ENCODE results near the gene TAF1B. TPM values are rescaled to one million over a fixed set of nuclear protein-coding genes. Genes with fewer than 3 reads are reported as not detected.

The TAF1B gene
- total RNA-seq, 1 donor from 2014 or later, result 15.6 TPM

DNA sequence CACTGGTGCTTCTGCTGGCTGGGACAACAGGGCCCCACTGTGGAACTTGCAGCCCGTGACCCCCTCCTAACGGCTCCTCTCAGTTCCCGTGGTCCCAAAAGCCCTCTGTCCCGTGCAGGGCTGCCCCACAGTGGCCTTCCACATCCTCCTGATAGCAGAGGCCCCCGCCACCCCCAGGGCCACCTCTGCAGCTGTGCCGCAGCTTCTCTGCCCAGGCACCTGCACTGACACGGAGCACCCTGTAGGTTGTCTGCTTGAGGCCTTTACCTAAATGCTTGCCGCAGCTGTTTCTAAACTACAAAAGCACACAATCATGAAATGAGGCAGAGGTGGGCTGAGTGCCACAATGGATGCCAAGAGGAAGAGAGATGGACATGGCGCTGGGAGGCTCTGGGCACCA is 94.7 kb downstream of the TAF1B start:
- no peak overlapping the region for H3K4me3 Mint-ChIP-seq (ENCODE audit: unreplicated experiment)
- no peak overlapping the region for H3K27ac Mint-ChIP-seq (ENCODE audit: unreplicated experiment)
- no peaks in the 10 kb centered on the region for H3K27me3 Mint-ChIP-seq (ENCODE audit: low read depth)
- TF ChIP-seq, protein P1, sequence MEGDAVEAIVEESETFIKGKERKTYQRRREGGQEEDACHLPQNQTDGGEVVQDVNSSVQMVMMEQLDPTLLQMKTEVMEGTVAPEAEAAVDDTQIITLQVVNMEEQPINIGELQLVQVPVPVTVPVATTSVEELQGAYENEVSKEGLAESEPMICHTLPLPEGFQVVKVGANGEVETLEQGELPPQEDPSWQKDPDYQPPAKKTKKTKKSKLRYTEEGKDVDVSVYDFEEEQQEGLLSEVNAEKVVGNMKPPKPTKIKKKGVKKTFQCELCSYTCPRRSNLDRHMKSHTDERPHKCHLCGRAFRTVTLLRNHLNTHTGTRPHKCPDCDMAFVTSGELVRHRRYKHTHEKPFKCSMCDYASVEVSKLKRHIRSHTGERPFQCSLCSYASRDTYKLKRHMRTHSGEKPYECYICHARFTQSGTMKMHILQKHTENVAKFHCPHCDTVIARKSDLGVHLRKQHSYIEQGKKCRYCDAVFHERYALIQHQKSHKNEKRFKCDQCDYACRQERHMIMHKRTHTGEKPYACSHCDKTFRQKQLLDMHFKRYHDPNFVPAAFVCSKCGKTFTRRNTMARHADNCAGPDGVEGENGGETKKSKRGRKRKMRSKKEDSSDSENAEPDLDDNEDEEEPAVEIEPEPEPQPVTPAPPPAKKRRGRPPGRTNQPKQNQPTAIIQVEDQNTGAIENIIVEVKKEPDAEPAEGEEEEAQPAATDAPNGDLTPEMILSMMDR (IDR thresholded peaks at IDR 0.05), result no peak
- peaks cover 16% of the 10 kb centered on the region for H3K36me3 Mint-ChIP-seq (ENCODE audit: low read depth)
- DNase-seq (ENCODE audit: low spot score), result no peak
- no peaks in the 10 kb centered on the region for H3K9me3 Mint-ChIP-seq (ENCODE audit: low read depth)
- H3K4me1 Mint-ChIP-seq (ENCODE audit: low read depth), result peaks cover 27% of the 10 kb centered on the region

DNA sequence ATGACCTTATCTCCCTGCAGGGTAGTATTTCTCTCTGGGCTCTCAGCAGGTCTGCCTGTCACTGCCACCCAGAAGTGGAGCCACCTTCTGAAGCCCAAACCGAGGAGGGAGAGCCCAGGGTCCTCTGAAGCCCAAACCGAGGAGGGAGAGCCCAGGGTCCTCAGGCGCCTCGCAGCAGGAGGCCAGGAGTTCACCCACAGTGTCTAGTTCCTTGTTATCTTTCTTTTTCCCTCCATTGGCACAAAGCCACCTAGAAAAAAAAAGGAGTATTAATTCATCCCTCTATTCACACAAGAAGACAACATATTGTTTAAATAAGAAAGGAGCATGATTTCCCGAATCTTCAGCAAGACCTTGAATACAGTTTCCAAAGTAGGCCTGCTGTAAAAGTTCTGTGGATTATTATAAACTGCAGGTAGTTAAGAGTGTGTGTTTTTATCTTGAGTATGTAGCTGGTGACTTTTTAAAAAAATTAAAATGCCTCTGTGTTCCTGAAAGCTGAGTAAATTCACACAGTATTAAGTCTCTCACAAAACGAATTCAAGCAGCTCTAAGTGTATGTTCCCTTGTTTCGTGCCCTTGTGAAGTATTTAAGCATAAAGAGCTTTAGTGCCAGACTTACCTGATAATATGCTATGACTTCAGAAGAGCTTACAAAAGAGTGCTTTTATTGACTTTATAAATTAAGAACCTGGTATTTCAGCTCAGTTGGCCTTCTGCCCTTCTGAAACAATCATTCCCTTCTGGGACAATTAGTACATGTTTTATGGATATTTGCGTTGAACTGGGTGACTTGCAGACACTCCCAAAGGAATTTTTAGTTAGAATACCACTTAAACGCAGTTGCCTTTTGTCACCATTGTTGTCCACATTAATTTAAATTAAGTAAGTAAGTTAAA is 96.6 kb downstream of the TAF1B start:
- Mint-ChIP-seq H3K27ac (ENCODE audit: unreplicated experiment) (no peak overlapping the region), H3K9me3 (ENCODE audit: low read depth) (no peaks in the 10 kb centered on the region), H3K27me3 (ENCODE audit: low read depth) (no peaks in the 10 kb centered on the region), H3K36me3 (ENCODE audit: low read depth) (peaks cover 6% of the 10 kb centered on the region), H3K4me3 (ENCODE audit: unreplicated experiment) (no peak overlapping the region), H3K4me1 (ENCODE audit: low read depth) (peaks cover 27% of the 10 kb centered on the region)
- TF ChIP-seq, protein P1 (IDR thresholded peaks at IDR 0.05), result no peak
- no peak for DNase-seq (ENCODE audit: low spot score)

DNA sequence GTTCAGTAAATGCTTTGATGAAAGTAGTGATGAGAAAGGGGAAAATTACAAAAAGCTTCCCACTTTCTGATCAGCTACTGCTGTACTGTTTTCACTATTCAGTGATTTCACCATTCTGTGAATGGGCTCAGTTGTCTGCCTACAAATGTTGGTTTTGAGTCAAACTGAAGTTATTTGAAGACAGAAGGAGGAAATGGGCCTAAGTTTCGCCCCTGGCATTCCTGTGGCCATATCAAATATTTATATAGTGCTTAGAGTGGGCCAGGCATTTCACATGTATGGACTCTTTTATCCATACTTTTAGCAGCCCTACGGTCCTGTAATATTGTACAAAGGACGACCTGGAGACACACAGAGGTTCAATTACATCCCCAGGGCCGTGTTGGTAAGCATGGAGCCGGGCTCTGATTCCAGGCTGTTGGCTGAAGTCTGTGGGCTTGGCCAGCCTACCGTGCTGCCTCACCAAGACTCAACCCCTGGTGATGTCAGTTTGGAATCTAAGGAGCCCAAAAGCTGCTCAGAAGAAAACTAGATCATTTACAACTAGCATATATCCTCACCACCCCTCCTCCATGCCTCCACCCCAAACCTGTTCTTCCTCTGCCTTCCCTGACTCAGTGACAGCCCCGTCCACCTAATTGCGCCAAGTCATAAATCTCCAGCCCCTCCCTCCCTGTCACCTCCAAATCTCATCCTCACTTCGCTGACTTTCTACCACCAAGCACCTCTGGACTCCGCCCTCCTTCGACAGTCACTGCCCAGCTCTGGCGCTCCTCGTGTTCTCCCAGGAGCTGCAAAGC is 98.1 kb downstream of the TAF1B start:
- Mint-ChIP-seq H3K36me3 (ENCODE audit: low read depth) (peaks cover 2% of the 10 kb centered on the region), H3K27ac (ENCODE audit: unreplicated experiment) (peak overlapping the region; percentile 38), H3K27me3 (ENCODE audit: low read depth) (peaks cover 6% of the 10 kb centered on the region), H3K9me3 (ENCODE audit: low read depth) (no peaks in the 10 kb centered on the region), H3K4me1 (ENCODE audit: low read depth) (peaks cover 27% of the 10 kb centered on the region), H3K4me3 (ENCODE audit: unreplicated experiment) (no peak overlapping the region)
- DNase-seq (ENCODE audit: low spot score), result no peak
- TF ChIP-seq, protein P1 (IDR thresholded peaks at IDR 0.05), result no peak

DNA sequence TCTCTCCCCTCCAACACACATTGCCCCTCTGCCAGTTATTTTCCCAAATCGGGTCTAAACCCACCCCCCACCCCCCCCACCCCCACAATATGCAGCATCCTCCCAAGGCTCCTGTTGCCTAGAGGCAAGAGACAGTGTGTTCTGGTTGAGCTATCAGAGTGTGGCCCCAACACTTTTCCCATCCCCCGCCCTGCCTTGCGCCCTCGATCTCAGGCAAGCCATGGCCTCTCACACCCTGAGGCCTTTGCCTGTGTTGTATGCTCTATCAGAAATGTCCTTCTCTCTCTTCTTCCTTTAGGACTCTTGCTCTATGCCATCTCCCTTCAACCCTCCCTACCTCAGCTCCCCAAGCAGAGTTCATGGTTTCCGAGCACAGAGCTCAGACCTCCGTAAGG is 98.7 kb downstream of the TAF1B start:
- no peaks in the 10 kb centered on the region for H3K36me3 Mint-ChIP-seq (ENCODE audit: low read depth)
- peak overlapping the region; percentile 8 for H3K27ac Mint-ChIP-seq (ENCODE audit: unreplicated experiment)
- TF ChIP-seq, protein P1 (IDR thresholded peaks at IDR 0.05), result no peak
- no peak for DNase-seq (ENCODE audit: low spot score)
- no peaks in the 10 kb centered on the region for H3K9me3 Mint-ChIP-seq (ENCODE audit: low read depth)
- peaks cover 6% of the 10 kb centered on the region for H3K27me3 Mint-ChIP-seq (ENCODE audit: low read depth)
- H3K4me1 Mint-ChIP-seq (ENCODE audit: low read depth), result peaks cover 27% of the 10 kb centered on the region
- no peak overlapping the region for H3K4me3 Mint-ChIP-seq (ENCODE audit: unreplicated experiment)

DNA sequence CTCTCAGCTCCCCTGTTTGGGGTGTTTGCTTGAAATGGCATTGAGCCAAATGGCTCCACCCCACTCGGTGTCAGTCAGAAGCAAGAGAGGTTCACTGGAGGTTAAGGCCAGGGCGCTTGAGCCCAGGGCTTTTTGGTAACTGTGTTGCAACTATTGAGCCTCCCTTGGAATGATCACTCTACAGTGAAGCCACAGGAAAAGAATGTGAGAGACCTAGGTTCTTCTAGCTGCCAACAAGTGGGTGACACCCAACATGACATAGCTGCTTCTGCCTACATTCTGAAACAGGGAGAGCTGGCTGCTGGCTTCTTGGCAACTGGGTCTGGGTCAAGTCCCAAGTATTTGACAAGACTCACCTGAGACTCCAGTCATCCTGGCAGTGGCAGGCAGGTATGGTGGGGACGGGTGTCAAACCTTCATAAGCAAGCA is 101.1 kb downstream of the TAF1B start:
- TF ChIP-seq, protein P1 (IDR thresholded peaks at IDR 0.05), result no peak
- no peaks in the 10 kb centered on the region for H3K9me3 Mint-ChIP-seq (ENCODE audit: low read depth)
- no peaks in the 10 kb centered on the region for H3K36me3 Mint-ChIP-seq (ENCODE audit: low read depth)
- H3K27ac Mint-ChIP-seq (ENCODE audit: unreplicated experiment), result no peak overlapping the region
- peaks cover 27% of the 10 kb centered on the region for H3K4me1 Mint-ChIP-seq (ENCODE audit: low read depth)
- H3K4me3 Mint-ChIP-seq (ENCODE audit: unreplicated experiment), result no peak overlapping the region
- no peak for DNase-seq (ENCODE audit: low spot score)
- peaks cover 6% of the 10 kb centered on the region for H3K27me3 Mint-ChIP-seq (ENCODE audit: low read depth)
